NCI-H446 (cell line): ENCODE data around the gene RNF123.

ENCODE experiments used
- DNase-seq, 2 experiments: peaks; one replicate each; lab custom pipeline; 2025; lab: John Stamatoyannopoulos, UW

The RNF123 gene

DNA sequence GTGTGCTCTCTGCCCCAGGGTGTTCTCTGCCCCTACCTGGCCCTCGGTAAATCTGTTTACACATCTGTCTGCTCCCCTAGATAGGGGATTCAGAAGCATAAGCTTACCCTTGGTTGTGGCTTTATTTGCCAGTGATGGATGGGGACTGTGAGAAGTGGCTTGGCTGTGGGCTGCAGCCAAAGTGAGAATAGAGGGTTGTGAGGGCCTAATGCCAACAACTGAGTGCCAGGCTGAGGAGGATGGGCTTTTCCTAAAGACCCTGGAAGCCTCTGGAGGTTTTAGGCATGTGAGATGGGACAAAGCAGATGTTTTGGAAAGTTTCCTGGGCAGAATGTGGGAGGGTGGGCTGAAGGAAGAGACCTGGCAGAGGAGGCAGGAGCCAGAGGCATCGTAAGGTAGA lies 30.6 kb upstream of the RNF123 start:
- no peak for DNase-seq

DNA sequence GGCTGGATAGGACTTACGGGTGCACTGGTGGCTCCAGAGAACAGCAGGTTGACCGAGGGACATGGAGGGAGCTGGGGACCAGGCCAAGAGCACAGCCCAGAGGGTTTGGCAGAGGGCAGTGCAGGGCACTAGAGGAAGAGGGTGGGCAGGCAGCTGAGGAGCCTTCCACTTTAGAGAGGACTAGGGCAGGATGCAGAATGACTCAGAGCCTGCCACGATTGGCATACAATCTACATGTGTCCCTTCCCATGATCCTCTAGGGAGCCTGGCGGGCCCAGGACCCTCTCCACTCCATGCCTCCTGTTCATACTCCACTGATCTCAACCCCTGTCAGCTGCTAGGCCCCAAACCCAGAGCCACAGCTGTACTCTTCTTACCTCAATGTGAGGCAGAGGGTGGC lies 29.6 kb upstream of the RNF123 start:
- no peak for DNase-seq

DNA sequence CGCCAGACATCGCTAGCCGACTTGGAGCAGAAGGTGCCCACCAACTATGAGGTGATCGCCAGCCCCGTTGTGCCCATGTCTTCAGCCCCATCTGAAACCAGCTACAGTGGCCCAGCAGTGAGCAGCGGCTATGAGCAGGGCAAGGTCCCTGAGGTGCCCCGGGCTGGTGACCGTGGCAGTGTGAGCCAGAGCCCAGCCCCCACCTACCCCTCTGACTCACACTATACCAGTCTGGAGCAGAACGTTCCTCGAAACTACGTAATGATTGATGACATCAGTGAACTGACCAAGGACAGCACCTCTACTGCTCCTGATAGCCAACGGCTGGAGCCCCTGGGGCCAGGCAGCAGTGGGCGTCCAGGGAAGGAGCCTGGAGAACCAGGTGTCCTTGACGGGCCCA lies 28.1 kb upstream of the RNF123 start:
- no peak for DNase-seq

DNA sequence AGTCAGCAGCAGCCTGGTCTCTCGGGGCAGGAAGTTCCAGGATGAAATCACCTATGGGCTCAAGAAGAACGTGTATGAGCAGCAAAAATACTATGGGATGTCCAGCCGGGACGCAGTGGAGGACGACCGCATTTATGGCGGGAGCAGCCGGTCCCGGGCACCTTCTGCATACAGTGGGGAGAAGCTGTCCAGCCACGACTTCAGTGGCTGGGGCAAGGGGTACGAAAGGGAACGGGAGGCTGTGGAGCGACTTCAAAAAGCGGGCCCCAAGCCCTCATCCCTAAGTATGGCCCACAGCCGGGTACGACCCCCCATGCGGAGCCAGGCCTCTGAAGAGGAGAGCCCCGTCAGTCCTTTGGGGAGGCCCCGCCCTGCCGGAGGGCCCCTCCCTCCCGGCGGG lies 27.3 kb upstream of the RNF123 start:
- DNase-seq, result no peak

DNA sequence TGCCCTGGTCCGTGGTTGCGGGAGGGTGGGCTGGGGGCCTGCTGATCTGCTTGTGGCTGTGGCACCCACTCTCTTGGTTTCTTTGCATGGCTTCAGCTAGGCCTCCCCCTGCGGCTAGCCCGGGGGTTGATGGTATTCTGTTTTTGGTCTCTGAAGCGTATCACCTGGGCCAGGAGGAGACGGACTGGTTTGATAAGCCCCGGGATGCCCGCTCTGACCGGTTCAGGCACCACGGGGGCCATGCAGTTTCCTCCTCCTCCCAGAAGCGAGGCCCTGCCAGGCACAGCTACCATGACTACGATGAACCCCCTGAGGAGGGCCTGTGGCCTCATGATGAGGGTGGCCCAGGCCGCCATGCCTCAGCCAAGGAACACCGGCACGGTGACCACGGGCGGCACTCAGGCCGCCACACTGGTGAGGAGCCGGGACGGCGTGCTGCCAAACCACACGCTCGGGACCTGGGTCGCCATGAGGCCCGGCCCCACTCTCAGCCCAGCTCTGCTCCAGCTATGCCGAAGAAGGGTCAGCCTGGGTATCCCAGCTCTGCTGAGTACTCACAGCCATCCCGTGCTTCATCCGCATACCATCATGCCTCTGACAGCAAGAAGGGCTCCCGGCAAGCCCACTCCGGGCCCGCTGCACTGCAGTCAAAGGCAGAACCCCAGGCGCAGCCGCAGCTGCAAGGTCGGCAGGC lies 26.5 kb upstream of the RNF123 start:
- no peak for DNase-seq

DNA sequence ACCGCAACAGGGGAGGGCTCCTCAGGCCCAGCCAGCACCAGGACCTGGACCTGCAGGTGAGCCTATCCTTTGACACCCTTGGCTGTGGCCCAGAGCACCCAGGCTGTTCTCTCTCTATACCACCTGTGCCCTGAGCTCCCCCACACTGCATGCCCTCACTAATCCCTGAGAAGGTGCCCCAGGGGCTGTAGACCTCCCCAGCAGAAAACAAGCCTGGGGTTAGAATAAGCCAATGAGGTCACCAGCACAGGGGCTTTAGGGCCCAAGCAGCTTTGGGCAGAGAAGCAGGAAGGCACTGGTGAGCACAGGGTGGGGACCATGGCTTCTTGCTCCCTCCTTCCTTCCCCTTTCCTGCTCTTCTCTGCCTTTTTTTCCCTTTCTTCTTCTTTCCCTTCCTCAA lies 25.5 kb upstream of the RNF123 start:
- DNase-seq, result no peak

DNA sequence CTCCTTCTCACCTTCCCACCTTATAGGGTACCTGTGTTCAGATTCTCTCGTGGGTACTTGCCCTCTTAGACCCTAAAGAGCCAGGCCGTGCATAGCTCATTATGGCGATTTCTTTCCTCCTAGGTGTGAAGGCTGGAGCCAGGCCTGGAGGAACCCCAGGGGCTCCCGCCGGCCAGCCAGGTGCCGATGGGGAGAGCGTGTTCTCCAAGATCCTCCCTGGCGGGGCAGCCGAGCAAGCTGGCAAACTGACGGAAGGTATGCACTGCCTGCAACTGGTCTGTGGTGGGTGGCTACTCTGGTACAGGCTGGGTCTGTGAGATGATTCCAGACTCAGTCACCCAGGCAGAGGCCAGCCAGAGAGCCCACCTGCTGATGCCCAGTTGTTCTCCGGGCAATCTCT lies 25.1 kb upstream of the RNF123 start:
- no peak for DNase-seq

DNA sequence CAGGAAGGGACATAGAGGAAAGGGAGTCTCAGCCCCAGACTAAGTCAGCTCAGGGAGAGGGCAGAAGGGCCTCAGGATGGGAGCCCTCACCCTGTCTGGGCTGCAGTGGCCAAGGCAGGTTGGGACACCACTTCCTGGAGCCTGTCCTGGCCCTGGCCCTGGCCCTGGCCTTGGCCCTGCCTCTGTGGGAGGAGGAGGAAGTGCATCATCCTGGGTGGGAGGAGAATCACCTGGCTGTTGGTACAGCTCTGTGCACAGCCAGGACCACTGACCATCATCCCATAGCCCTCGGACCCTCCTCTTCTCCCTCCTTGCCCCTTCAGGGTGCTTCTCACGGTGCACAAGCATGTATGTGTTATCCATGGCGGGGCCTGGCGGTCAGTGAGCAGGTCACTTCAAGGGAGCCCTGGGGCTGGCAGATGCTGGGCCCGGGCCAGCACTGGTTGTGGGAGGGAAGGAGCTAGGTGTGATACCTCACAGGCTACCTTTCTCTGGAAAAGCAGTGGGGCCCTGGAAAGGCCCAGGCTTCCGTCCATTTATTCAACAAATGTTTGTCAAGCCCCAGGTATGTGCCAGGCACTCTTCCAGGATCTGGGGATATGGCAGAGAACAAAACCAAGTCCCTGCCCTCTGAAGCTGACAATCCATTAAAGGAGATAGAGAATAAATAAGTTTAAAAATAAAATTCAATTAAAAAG lies 23.4 kb upstream of the RNF123 start:
- DNase-seq, result no peak

DNA sequence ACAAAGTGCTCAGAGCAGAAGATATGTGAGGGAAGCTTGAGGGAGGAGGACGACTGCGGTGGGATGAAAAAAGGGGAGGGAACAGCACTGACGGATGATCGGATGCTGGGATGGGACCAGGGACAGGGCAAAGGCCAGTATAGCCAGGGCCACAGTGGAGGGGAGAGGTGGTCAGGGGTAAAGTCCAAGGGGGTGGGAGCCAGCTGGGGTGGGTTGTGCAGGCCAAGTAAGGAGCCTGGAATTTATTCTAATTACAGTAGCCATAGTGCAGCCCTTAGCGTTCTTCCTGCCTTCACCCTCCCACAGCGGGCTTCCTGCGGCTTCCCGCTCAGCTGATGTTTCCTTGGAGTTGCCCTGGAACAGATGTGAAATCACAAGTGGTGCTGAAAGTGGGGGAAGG lies 22.8 kb upstream of the RNF123 start:
- DNase-seq, result no peak

DNA sequence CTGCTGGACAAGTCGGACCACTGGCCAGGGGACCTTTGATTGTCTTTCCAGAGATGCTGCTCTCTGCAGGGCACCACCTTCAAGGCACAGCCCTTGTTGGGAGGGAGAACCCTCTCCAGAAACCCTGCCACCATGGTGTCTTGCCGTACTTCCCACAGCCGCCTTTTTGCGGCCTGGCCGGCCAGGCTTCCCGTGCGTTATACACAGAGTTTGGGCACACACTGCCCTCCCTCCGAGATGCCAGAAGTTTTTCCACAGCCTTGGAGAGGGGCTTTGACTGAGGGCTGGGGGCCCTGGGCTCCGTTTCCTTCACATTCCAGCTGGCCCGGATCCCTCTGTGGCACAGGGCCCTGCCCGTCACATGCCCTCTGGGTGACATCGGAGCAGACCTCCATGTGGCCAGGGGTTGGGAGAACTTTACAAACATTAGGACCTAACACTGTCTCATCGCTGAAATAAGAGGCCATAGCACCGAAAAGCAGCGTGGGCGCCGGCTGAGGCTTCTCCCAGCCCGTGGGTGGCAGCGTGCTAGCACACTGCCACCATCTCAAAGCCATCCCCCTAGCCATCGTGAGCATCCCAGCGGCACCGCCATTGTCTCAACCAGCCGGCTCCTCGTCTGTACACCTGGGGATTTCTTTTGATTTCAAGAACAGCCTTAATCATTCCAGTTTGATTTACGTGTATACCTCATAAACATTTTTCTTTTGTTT lies 21.5 kb upstream of the RNF123 start:
- no peak for DNase-seq

DNA sequence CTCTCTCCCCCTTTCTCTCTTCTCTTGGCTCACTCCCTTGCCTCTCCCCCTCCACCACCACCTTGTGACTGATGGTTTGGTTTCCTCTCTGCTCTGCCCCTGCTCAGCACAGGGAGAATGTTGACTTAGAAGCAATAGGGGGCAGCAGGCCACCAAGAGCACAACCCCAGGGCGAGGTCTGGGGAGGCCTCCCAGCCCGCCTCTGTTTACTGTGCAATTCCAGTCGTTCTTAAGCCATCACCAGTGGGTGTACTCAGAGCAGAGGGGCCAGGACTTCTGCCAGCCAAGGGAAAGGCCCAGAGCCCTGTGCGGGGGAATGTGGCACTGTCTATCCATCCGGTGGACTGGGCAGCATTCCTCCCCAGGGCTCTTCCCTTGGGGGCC lies 21.0 kb upstream of the RNF123 start:
- no peak for DNase-seq

DNA sequence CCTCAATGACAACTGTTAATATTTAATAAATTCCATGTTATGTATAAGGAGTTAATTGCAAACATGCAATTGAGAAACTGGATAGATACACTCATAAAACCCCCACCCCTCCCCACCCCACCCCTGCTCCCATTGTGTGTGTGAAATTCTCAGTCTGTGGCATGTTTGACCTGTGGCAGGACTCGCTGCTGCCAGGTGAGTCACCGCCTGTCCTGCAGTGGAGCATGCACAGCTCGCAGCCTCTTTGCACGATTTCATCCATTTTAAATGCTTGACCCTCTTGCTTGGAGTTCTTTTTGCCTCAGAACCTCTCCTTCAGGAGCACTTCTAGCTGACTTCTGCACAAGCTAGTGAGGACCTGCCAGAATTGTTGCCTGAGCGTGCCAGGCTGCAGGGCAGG lies 20.5 kb upstream of the RNF123 start:
- DNase-seq, result no peak

DNA sequence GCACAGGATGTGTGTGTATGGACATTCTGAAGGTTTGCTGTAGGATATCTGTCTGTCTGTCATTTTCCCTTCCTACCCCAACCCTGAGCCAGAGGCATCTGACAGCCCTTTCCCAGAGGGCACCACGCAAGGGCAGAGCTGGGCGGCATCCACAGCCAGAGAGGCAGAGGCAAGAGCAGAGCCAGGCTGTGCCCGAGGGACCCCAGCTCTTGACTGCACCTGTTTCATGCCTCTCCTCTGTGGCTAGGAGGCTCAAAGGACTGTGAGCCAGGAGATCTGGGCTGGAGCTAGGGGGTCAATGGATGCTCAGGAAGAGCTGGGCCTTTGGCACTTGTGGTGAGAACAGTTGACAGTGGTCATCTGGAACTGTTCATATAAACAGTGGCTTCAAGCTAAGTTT lies 20.0 kb upstream of the RNF123 start:
- DNase-seq, result no peak

DNA sequence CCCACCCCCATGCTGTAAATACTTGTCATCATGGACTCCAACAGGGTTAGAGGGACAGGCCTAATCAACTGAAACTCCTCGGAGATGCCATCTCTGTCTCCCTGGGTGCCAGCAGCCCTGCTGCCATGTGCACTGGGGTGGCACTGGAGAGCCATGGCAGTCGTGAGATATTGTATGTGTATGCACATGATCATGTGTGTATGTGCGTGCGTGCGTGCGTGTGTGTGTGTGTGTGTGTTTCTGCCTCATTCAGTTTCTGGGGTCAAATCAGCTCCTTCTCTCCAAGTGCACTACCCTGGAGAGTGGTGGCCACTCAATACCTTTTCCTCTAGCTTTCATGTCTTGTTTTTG lies 18.4 kb upstream of the RNF123 start:
- DNase-seq, result no peak

DNA sequence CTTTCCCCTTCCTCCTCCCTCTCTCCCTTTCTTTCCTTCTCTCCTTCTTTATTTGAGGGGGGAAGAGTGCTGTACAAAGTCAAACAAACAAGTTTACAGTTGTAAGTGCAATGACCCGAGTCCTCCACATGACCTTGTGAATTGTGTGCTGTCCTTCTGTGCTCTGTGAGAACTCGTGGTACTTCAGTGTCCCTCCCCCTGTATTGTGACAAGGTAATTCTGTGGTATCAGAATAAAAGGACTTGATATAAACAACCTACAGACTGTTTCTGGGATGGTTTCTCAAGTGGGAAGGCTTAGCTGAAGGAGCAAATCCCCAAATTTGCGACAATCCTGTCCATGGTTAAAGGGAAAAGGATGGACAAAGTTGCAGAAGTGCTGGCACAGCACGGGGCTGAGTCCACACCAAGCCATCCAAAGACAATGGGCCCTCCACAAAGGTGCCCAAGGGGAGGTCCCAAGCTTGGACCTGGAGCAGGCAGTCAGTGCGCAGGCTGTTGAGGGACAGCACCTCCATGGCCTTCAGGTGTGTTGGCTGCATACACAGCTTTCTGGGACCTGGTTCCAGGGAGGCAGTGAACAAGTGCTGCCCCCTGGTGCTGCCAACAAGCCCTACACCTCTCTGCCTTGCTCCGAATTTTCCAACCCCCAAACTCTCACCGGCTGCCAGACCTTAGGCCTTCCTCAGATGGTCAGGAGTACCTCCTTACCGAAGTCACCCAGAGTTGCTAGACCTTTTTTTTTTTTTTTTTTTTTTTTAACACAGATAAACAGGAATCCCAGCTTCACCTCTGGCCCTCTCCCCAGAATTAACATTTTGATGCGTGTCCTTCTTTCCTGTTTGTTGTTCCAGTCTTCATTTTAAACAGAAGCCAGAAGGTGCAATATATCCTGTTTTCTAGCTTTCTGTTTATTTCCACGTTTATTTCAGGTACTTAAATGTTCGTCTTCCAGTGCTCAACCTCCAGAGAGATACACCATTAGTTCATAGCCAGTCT lies 17.8 kb upstream of the RNF123 start:
- no peak for DNase-seq

DNA sequence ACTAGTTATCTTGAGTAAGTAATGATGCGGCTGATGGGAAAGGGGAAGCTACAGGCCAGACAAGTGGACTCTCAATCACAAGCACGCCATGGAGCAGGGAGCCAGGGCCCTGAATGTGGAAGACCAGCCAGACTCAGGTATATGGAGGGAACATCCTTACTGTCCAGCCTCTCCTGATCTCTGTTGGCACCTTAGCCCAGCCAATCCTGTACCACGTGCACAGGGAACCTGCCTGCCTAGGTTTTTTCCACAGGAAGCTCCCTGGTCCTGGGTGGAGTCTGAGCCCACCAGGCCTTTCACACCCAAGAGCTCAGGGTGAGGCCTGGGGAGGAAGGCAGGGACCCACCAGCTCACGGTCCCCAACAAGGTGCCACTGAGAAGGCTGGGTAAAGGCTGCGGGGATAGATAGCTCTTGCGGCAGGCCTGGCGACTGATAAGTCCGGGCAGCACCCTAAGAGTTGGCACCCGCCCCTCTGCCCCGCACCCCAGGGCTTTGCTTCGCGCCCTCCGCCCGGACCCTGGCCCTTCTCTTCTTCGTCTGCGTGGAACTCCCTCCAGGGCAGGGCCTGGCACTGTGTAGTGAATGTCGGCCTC lies 16.1 kb upstream of the RNF123 start:
- no peak for DNase-seq

DNA sequence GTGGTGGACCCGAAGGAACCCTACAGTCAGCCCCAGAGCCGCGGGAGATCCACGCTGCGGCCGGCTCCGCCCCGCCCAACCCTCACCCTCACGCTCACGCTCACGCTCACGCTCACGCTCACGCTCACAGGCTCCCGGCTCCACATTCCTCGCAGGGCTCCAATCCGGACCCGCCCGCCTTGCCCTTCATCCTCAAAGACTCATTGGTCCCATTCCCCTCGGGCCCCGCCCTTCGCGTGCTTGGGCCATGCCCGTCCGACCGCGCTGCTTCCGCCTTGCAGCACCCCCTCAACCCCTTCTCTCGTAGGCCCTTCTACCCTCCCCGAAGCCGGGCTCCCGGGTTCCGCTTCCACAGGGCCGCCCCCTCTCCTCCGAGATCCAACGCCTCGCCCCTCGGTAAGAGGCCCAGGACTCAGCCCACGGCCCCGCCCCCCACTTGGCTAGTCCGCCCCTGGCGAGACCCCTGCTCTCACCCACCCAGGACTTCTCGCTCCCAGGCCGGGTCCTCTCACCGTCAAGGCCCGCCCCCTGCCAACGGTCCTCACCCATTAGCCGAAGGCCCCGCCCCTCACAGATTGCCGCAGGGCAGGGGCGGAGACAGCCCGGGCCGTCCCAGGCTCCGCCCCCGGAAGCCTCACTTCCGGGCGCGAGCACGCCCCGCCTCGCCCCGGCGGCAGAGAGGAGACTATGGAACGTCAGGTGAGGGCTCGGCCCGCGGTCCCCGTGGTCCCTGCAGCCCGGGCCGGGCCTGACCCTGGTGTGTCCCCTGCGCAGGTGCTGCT lies 15.5 kb upstream of the RNF123 start, which contains the start of gene APEH:
Gene APEH (plus strand): TSS at position 637 of the 782 bp plus-strand sequence. CDS start 51 bp downstream, at position 688.
- DNase-seq, result no peak

DNA sequence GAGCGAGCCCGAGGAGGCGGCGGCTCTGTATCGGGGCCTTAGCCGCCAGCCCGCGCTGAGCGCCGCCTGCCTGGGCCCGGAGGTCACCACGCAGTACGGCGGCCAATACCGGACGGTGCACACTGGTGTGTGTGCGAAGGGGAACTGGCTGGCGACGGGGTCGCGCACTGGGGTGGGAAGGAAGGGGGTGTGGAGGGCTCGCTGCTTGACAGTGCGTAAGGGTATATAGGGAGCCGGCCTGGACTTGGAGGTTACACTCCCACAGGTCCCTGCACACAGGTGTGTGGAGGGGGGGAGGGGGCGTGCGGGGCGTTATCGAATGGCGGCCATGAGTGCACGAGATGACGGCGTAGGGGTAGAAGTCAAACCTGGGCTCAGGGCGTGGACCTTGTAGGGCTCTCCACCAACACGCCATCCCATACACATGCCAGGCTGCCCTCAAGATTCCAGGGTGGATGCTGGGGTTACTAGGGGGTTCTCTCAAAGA lies 14.8 kb upstream of the RNF123 start:
- no peak for DNase-seq

DNA sequence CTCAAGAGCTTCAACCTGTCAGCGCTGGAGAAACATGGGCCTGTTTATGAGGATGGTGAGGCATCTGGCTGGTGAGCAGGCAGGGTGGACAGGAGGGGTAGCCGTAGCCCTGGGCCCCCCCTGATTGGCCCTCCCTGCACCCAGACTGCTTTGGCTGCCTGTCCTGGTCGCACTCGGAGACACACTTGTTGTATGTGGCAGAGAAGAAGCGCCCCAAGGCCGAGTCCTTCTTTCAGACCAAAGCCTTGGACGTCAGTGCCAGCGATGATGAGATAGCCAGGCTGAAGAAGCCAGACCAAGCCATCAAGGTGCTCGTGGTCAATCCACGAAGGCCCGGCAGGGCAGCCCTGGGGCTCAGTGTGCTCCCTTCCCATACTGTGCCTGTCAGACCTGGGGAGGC lies 13.4 kb upstream of the RNF123 start:
- DNase-seq, result no peak

DNA sequence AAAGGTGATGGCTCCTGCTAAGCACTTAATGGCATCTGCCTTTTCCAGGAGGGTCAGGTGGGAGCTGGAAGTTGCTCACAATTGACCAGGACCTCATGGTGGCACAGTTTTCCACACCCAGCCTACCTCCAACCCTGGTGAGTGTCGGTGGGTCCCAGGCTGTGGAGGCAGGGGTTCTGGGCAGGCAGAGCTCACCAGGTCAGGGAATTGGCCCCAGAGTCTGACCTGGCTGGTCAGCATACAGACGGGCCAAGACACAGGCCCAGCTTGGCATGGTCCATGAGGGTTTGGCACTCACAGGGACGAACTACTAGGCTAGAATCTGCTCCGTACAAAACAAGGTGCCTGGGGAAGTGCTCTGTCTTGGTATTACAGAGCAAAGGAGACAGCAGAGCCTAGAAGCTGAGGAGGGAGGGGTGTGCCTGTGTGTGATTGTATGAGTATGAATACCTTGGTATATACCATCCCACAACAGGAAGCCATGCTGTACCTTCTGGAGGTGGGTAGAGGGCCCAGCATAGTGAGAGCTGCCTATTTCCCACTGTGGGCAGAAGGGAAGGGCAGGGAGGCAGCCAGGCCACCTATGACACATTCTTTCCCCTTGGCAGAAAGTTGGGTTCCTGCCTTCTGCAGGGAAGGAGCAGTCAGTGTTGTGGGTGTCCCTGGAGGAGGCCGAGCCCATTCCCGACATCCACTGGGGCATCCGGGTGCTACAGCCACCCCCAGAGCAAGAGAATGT lies 8.7 kb upstream of the RNF123 start:
- DNase-seq, result no peak
